Progenitor cell of endocrine pancreas (in vitro differentiated cells): ENCODE results near the gene BEST1. TPM values are rescaled to one million over a fixed set of nuclear protein-coding genes. Genes with fewer than 3 reads are reported as not detected.

Source experiments
- DNase-seq: peaks from one replicate; pipeline ENCODE4 v3.0.0; 2021; ENCODE audit warnings: low spot score; ENCODE audit not compliant: unreplicated experiment
- H3K27ac Mint-ChIP-seq: 2 replicates; pipeline ENCODE4 v1.8.0; 2021; ENCODE audit warnings: mild to moderate bottlenecking, moderate library complexity, mixed read lengths
- H3K27me3 Mint-ChIP-seq: 2 replicates; pipeline ENCODE4 v1.8.0; 2021; ENCODE audit warnings: mixed read lengths
- H3K36me3 Mint-ChIP-seq: 2 replicates; pipeline ENCODE4 v1.8.0; 2022; ENCODE audit warnings: mixed read lengths; ENCODE audit not compliant: insufficient read depth
- H3K4me1 Mint-ChIP-seq: 2 replicates; pipeline ENCODE4 v1.8.0; 2021; ENCODE audit warnings: low read depth, mixed read lengths
- H3K4me3 Mint-ChIP-seq: 2 replicates; pipeline ENCODE4 v1.8.0; 2021; ENCODE audit warnings: low read depth, mild to moderate bottlenecking, moderate library complexity, mixed read lengths
- H3K9me3 Mint-ChIP-seq: 2 replicates; pipeline ENCODE4 v1.8.0; 2021; ENCODE audit warnings: low read depth, mixed read lengths
- CTCF ChIP-seq: fragments of 200-600 bp; sonication (generic); IDR thresholded peaks from one replicate; pipeline ENCODE4 v1.5.0; 2021; ENCODE audit warnings: antibody characterized with exemption, mild to moderate bottlenecking; ENCODE audit not compliant: unreplicated experiment
- total RNA-seq: library from RNA; stranded (reverse); gene quantifications from 2 replicates; pipeline ENCODE4 v1.2.1, GENCODE V29; 2021

BEST1 gene
- total RNA-seq, 1 donor from 2014 or later, result 0.34 TPM

DNA sequence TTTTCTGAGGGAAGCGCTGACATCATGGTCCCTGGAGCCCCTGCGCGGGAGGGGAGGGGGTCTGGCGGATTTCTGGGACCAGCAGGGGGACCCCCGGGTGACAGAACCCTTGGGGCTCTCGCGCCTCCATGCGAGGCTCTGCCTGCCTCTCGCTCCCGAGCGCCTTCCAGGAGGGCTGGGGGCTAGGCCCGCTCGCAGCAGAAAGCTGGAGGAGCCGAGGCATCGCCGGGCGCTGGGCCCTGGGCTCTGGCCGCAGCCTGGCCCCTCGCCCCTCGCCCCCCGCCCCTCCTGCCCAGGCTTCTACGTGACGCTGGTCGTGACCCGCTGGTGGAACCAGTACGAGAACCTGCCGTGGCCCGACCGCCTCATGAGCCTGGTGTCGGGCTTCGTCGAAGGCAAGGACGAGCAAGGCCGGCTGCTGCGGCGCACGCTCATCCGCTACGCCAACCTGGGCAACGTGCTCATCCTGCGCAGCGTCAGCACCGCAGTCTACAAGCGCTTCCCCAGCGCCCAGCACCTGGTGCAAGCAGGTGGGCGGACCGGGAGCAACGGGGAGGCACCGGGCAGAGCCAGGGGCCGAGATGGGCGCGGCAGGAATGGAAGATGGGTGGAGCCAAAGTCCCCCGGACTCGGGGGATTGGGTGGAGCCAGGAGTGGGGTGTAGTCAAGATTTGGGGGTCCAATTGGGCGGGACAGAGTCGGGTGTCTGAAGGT is 5.4 kb downstream of the BEST1 start:
- peak overlapping the region; percentile 24 for H3K4me3 Mint-ChIP-seq
- peaks cover 24% of the 10 kb centered on the region for H3K27me3 Mint-ChIP-seq
- TF ChIP-seq CTCF, result no peak

GRCh38 chr11:61956191-61957020 is 6.3 kb downstream of the BEST1 start:
- H3K4me1 Mint-ChIP-seq, result no peaks in the 10 kb centered on the region
- DNase-seq, result no peak
- no peak for TF ChIP-seq CTCF
- H3K36me3 Mint-ChIP-seq, result peaks cover 2% of the 10 kb centered on the region
- no peaks in the 10 kb centered on the region for H3K9me3 Mint-ChIP-seq
- peak overlapping the region; percentile 24 for H3K4me3 Mint-ChIP-seq
- H3K27me3 Mint-ChIP-seq, result peaks cover 24% of the 10 kb centered on the region
- H3K27ac Mint-ChIP-seq, result no peak overlapping the region

More for the DNA sequence above, 5.4 kb downstream of the BEST1 start:
- no peak for DNase-seq
- Mint-ChIP-seq H3K27ac (no peak overlapping the region), H3K36me3 (peaks cover 2% of the 10 kb centered on the region), H3K9me3 (no peaks in the 10 kb centered on the region), H3K4me1 (no peaks in the 10 kb centered on the region)

DNA sequence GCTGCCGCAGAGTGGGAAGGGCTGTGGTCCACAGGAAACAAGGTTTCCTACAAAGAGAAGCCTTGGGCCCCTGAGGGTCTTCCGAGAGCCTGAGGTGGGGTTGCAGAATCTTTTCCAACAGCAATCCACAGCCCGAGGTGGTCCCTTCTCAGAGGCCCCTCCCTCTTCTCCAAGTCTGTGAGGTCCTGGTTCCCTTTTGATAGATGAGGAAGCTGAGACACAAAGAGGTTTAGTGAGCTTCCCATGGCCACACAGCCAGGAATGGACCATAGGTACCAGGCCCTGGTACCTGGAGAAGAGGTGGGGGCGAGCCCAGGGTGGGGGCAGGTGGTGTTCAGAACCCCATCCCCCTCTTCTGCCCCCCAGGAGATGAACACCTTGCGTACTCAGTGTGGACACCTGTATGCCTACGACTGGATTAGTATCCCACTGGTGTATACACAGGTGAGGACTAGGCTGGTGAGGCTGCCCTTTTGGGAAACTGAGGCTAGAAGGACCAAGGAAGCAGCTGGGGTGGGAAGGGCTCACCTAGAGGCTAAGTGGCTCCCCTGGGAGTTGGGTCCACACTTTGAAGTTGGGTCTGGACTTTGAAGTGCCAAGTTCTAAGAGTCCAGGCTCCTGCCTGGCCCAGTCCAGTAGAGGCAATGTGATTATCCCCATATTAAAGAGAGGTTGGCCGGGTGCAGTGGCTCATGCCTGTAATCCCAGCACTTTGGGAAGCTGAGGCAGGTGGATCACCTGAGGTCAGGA is 7.0 kb downstream of the BEST1 start:
- Mint-ChIP-seq H3K27me3 (peaks cover 24% of the 10 kb centered on the region), H3K9me3 (no peaks in the 10 kb centered on the region), H3K4me1 (peaks cover 3% of the 10 kb centered on the region), H3K36me3 (peaks cover 5% of the 10 kb centered on the region), H3K4me3 (no peak overlapping the region), H3K27ac (no peak overlapping the region)
- no peak for TF ChIP-seq CTCF
- no peak for DNase-seq

DNA sequence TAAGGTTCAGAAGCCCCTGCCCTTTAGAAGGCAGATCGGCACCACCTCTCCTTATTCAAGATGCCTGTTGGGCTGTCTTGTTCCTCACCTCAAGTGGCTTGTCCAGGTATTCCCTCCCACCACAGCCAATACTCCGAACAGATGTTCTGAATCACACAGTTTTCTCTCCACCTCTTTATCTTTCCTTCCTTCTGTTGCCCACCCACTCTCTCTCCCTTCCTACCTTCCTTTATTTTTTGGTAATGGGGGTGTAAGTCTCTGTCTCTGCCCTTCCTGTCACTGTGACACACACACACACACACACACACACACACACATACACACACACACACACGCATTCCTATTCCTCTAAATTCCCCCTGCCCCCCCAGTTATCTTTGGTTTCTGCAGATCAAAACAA is 8.4 kb downstream of the BEST1 start:
- Mint-ChIP-seq H3K36me3 (peaks cover 14% of the 10 kb centered on the region), H3K4me3 (no peak overlapping the region), H3K27ac (no peak overlapping the region), H3K9me3 (no peaks in the 10 kb centered on the region), H3K27me3 (peaks cover 24% of the 10 kb centered on the region), H3K4me1 (peaks cover 3% of the 10 kb centered on the region)
- DNase-seq, result no peak
- no peak for TF ChIP-seq CTCF

GRCh38 chr11:61959114-61959513 is 9.0 kb downstream of the BEST1 start:
- TF ChIP-seq CTCF, result no peak
- H3K4me3 Mint-ChIP-seq, result no peak overlapping the region
- H3K4me1 Mint-ChIP-seq, result peaks cover 5% of the 10 kb centered on the region
- peak overlapping the region; percentile 87 for H3K27ac Mint-ChIP-seq
- DNase-seq, result no peak
- H3K9me3 Mint-ChIP-seq, result no peaks in the 10 kb centered on the region
- peaks cover 18% of the 10 kb centered on the region for H3K27me3 Mint-ChIP-seq
- peaks cover 20% of the 10 kb centered on the region for H3K36me3 Mint-ChIP-seq
